CD8-positive, alpha-beta memory T cell (primary cell): ENCODE measurements around the gene NR5A1. TPM values are rescaled to one million over a fixed set of nuclear protein-coding genes. Genes with fewer than 3 reads are reported as not detected.

Source experiments
- CTCF ChIA-PET: fragments of 350-600 bp; sonication (Branson Sonifier 250); formaldehyde crosslinking; loops from one replicate; lab custom pipeline; 2021; ENCODE audit warnings: antibody characterized with exemption; lab: Charles Lee
- POLR2A ChIA-PET: fragments of 350-600 bp; sonication (Branson Sonifier 250); formaldehyde crosslinking; loops from one replicate; lab custom pipeline; 2021; ENCODE audit warnings: antibody characterized with exemption; lab: Charles Lee
- DNase-seq, 5 donors: peaks; one replicate each; pipeline versions ENCODE4 v3.0.0 to v3.0.0-alpha.2; 2020 to 2022; ENCODE audit warnings: mixed read lengths in 1 of 5
- H3K27ac ChIP-seq: one replicate; pipeline ENCODE4 v1.7.0; 2013; ENCODE audit warnings: low read depth, mild to moderate bottlenecking, low read length, moderate library complexity
- H3K27me3 ChIP-seq: 2 replicates; pipeline ENCODE4 v1.7.0; 2013; ENCODE audit warnings: low read length, mild to moderate bottlenecking; ENCODE audit not compliant: insufficient read depth, poor library complexity, severe bottlenecking
- H3K36me3 ChIP-seq: 2 replicates; pipeline ENCODE4 v1.7.0; 2013; ENCODE audit warnings: mild to moderate bottlenecking, low read length, moderate library complexity; ENCODE audit not compliant: insufficient read depth
- H3K4me1 ChIP-seq: 2 replicates; pipeline ENCODE4 v1.7.0; 2013; ENCODE audit warnings: mild to moderate bottlenecking, low read length, moderate library complexity; ENCODE audit not compliant: insufficient read depth
- H3K4me3 ChIP-seq: 2 replicates; pipeline ENCODE4 v1.7.0; 2013; ENCODE audit warnings: mild to moderate bottlenecking, low read length
- H3K9me3 ChIP-seq: 2 replicates; pipeline ENCODE4 v1.7.0; 2013; ENCODE audit warnings: mild to moderate bottlenecking, low read length
- H3K27ac Mint-ChIP-seq, 8 donors: one replicate each; pipeline ENCODE4 v1.8.0; 2020 to 2021; ENCODE audit warnings: mixed read lengths in 8 of 8, mild to moderate bottlenecking in 6 of 8, inconsistent platforms in 3 of 8, moderate library complexity in 3 of 8
- H3K27me3 Mint-ChIP-seq, 2 donors: one replicate each; pipeline ENCODE4 v1.8.0; 2020 to 2021; ENCODE audit warnings: mixed read lengths in 2 of 2, mild to moderate bottlenecking in 1 of 2, moderate library complexity in 1 of 2
- H3K36me3 Mint-ChIP-seq, 3 donors: one replicate each; pipeline ENCODE4 v1.8.0; 2020 to 2021; ENCODE audit warnings: mixed read lengths in 3 of 3, inconsistent platforms in 1 of 3, mild to moderate bottlenecking in 1 of 3
- H3K4me1 Mint-ChIP-seq, 3 donors: one replicate each; pipeline ENCODE4 v1.8.0; 2020 to 2021; ENCODE audit warnings: mixed read lengths in 3 of 3, inconsistent platforms in 1 of 3, mild to moderate bottlenecking in 1 of 3
- H3K4me3 Mint-ChIP-seq, 7 donors: one replicate each; pipeline ENCODE4 v1.8.0; 2020 to 2021; ENCODE audit warnings: mixed read lengths in 7 of 7, mild to moderate bottlenecking in 6 of 7, moderate library complexity in 4 of 7, inconsistent platforms in 2 of 7
- H3K9me3 Mint-ChIP-seq, 5 donors: one replicate each; pipeline ENCODE4 v1.8.0; 2020 to 2022; ENCODE audit warnings: mixed read lengths in 5 of 5, mild to moderate bottlenecking in 3 of 5, moderate library complexity in 2 of 5, inconsistent platforms in 1 of 5
- polyA plus RNA-seq: library from polyadenylated mRNA; unstranded; fragments of 300-500 nt; fragmentation: Illumina TruSeq; gene quantifications from one replicate; pipeline ENCODE4 v1.2.3, GENCODE V29; 2021
- total RNA-seq, 2 experiments: library from RNA; stranded (reverse); gene quantifications; one replicate each; pipeline ENCODE4 v1.2.3, GENCODE V29; 2021

NR5A1 gene
- total RNA-seq = not detected
- not detected for polyA plus RNA-seq

DNA sequence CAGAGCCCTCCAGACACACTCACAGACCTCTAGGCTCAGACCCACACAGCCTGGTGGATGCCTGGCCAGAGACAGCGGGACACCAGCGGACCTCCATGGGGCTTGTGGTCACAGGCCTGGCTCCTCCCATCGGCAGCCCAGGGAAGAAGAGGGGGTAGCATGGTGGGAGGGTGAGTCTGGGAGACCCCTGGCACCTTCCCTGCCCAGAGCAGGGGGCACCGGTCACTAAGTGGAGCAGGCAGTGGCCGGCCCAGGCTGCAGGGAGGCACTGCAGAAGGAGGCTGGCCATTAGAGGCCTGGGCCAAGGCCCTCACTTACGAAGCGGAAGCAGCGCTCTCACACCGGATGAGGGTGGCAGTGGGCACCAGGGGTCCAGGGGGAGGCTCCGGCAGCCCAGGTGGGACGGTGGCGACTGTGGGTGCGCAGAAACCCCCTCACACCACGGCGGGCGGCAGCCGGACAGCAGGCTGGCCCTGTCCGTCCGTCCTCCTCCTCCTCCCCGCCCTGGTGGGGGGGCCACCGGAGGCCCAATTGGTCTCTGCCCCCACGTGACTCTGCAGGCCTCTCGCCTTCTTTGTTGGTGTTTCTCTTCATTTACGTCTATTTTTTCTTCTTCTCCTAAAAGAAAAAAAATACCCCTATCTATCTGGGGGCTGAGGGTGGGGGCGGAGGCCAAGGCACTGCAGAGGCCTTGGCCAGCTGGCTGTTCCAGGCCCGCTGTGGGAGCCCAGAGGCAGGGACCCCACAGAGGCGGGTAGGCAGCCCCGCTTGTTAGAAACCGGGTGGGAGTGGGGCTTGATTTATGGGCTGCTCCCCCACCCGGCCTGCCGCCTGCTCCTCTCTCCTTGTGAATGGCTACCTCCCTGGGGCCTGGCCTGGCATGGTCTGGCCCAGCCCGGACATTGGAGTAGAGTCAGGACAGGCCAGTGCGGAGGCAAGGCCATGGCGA is at the start of gene NR5A1:
Gene NR5A1, minus strand, starts transcription at position 469 of the 949 bp plus-strand sequence. CDS start 4,004 bp downstream, outside the sequence.
- H3K4me3 Mint-ChIP-seq = no peak within 1 kb of the TSS
- H3K9me3 ChIP-seq = no peaks in the 10 kb centered on the region
- CTCF ChIA-PET = no interaction called here

GRCh38 chr9:124555043-124555442 is 47.8 kb upstream of the NR5A1 start:
- ChIA-PET POLR2A (interaction anchor here (0.5 kb wide), 1 partner anchor 214 kb away, joined by 3 read pairs; no protein-coding TSS in a partner anchor), CTCF (no interaction called here)
- no peaks in the 10 kb centered on the region for H3K27me3 ChIP-seq
- H3K4me1 ChIP-seq = peaks cover 6% of the 10 kb centered on the region
- H3K36me3 ChIP-seq = no peaks in the 10 kb centered on the region
- Mint-ChIP-seq H3K27me3 (peaks cover 0 to 19% of the 10 kb centered on the region in 2 donors), H3K4me3 (no peak overlapping the region), H3K27ac (no peak overlapping the region), H3K36me3 (no peaks in the 10 kb centered on the region), H3K9me3 (no peaks in the 10 kb centered on the region), H3K4me1 (no peaks in the 10 kb centered on the region)
- DNase-seq = no peak
- H3K9me3 ChIP-seq = no peaks in the 10 kb centered on the region
- no peak overlapping the region for H3K4me3 ChIP-seq
- H3K27ac ChIP-seq = no peak overlapping the region

More for the DNA sequence above, at the start of gene NR5A1:
- peaks cover 21 to 24% of the 10 kb centered on the region in 2 donors for H3K27me3 Mint-ChIP-seq
- H3K27ac Mint-ChIP-seq = no peak within 1 kb of the TSS
- peaks cover 14% of the 10 kb centered on the region for H3K27me3 ChIP-seq
- H3K9me3 Mint-ChIP-seq = no peaks in the 10 kb centered on the region
- POLR2A ChIA-PET = no interaction called here
- peaks cover 4% of the 10 kb centered on the region for H3K4me1 ChIP-seq
- no peak for DNase-seq
- no peak within 1 kb of the TSS for H3K4me3 ChIP-seq
- H3K36me3 ChIP-seq = no peaks in the 10 kb centered on the region
- H3K36me3 Mint-ChIP-seq = no peaks in the 10 kb centered on the region
- no peak within 1 kb of the TSS for H3K27ac ChIP-seq
- H3K4me1 Mint-ChIP-seq = peaks cover 3 to 10% (median 6%) of the 10 kb centered on the region in 3 donors

- H3K9me3 Mint-ChIP-seq = no peaks in the 10 kb centered on the region
- H3K27me3 ChIP-seq = no peaks in the 10 kb centered on the region
Observed at GRCh38 chr9:124553738-124554137, 46.5 kb upstream of the NR5A1 start.

DNA sequence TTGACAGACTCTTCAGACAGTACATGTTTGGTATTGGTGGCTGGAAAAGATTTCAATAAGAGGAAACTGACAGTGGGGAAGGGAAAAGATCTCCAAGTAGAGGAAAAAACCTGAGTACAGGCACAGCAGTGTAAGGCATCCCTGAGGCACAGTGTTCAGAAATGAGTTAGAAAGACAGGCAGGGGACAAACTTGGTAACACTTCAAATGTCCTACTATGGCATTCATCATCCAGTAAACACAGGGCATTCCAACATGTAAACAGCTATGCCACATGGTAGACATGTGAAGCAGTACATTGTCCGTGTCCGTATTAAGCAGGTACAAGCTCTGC is 45.0 kb upstream of the NR5A1 start:
- ChIA-PET CTCF (interaction anchor here (0.8 kb wide), 1 partner anchor 9 kb away, joined by 3 read pairs; no protein-coding TSS in a partner anchor), POLR2A (no interaction called here)
- Mint-ChIP-seq H3K27ac (no peak overlapping the region), H3K27me3 (peaks cover 0 to 19% of the 10 kb centered on the region in 2 donors), H3K36me3 (no peaks in the 10 kb centered on the region), H3K4me1 (no peaks in the 10 kb centered on the region), H3K4me3 (no peak overlapping the region), H3K9me3 (no peaks in the 10 kb centered on the region)
- DNase-seq = no peak
- H3K27me3 ChIP-seq = no peaks in the 10 kb centered on the region
- no peak overlapping the region for H3K4me3 ChIP-seq
- H3K27ac ChIP-seq = no peak overlapping the region
- no peaks in the 10 kb centered on the region for H3K36me3 ChIP-seq
- H3K9me3 ChIP-seq = no peaks in the 10 kb centered on the region
- H3K4me1 ChIP-seq = peaks cover 6% of the 10 kb centered on the region

More at GRCh38 chr9:124553738-124554137, 46.5 kb upstream of the NR5A1 start:
- H3K36me3 Mint-ChIP-seq = no peaks in the 10 kb centered on the region
- ChIA-PET POLR2A (no interaction called here), CTCF (no interaction called here)
- no peak for DNase-seq
- H3K27ac ChIP-seq = no peak overlapping the region
- peaks cover 0 to 19% of the 10 kb centered on the region in 2 donors for H3K27me3 Mint-ChIP-seq
- H3K4me1 ChIP-seq = peaks cover 6% of the 10 kb centered on the region
- no peak overlapping the region for H3K4me3 ChIP-seq
- no peaks in the 10 kb centered on the region for H3K4me1 Mint-ChIP-seq
- H3K36me3 ChIP-seq = no peaks in the 10 kb centered on the region
- H3K27ac Mint-ChIP-seq = no peak overlapping the region
- H3K4me3 Mint-ChIP-seq = no peak overlapping the region
- no peaks in the 10 kb centered on the region for H3K9me3 ChIP-seq

GRCh38 chr9:124551472-124552272 is 44.5 kb upstream of the NR5A1 start:
- H3K4me3 ChIP-seq = no peak overlapping the region
- H3K27me3 ChIP-seq = no peaks in the 10 kb centered on the region
- H3K9me3 ChIP-seq = no peaks in the 10 kb centered on the region
- CTCF ChIA-PET = interaction anchor here (0.8 to 1.1 kb wide), 2 partner anchors 10 to 14 kb away, joined by 3 read pairs; no protein-coding TSS in a partner anchor
- POLR2A ChIA-PET = no interaction called here
- Mint-ChIP-seq H3K9me3 (no peaks in the 10 kb centered on the region), H3K4me1 (no peaks in the 10 kb centered on the region), H3K27ac (no peak overlapping the region), H3K4me3 (no peak overlapping the region), H3K27me3 (peaks cover 0 to 21% of the 10 kb centered on the region in 2 donors), H3K36me3 (no peaks in the 10 kb centered on the region)
- peak in 1 of 5 donors; percentile 7 for DNase-seq
- H3K36me3 ChIP-seq = no peaks in the 10 kb centered on the region
- no peak overlapping the region for H3K27ac ChIP-seq
- H3K4me1 ChIP-seq = peaks cover 6% of the 10 kb centered on the region

- H3K27me3 Mint-ChIP-seq = peaks cover 0 to 18% of the 10 kb centered on the region in 2 donors
- no peaks in the 10 kb centered on the region for H3K27me3 ChIP-seq
Observed at GRCh38 chr9:124550072-124550471, 42.9 kb upstream of the NR5A1 start.

DNA sequence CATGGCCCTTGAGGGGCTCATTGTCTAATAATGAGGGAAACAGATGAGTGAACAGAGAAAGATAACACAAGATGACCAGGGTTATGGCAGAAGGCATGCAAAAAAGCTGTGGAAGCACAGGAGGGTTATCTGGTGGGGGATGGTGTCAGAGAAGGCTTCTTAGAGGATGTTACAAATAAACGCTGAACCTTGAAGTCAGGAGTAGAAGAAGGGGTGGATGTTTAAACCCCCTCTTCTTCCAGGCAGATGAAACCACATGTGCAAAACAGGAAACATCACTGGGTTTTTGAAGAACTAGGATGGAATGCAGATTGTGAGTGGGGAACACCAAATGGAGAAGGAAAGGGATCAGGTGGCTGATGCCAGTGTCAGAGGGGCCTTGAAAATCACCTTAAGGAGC is 41.8 kb upstream of the NR5A1 start:
- Histone ChIP-seq H3K4me1 (peaks cover 6% of the 10 kb centered on the region), H3K36me3 (no peaks in the 10 kb centered on the region), H3K27me3 (no peaks in the 10 kb centered on the region), H3K9me3 (no peaks in the 10 kb centered on the region), H3K27ac (no peak overlapping the region), H3K4me3 (no peak overlapping the region)
- no peak for DNase-seq
- Mint-ChIP-seq H3K27me3 (peaks cover 0 to 20% of the 10 kb centered on the region in 2 donors), H3K9me3 (no peaks in the 10 kb centered on the region), H3K4me1 (no peaks in the 10 kb centered on the region), H3K27ac (no peak overlapping the region), H3K4me3 (no peak overlapping the region), H3K36me3 (no peaks in the 10 kb centered on the region)
- CTCF ChIA-PET = interaction anchor here (2.4 kb wide), 1 partner anchor 18 kb away, joined by 5 read pairs; no protein-coding TSS in a partner anchor
- POLR2A ChIA-PET = no interaction called here

More at GRCh38 chr9:124550072-124550471, 42.9 kb upstream of the NR5A1 start:
- H3K4me3 ChIP-seq = no peak overlapping the region
- Mint-ChIP-seq H3K27ac (no peak overlapping the region), H3K9me3 (no peaks in the 10 kb centered on the region), H3K4me3 (no peak overlapping the region), H3K4me1 (no peaks in the 10 kb centered on the region), H3K36me3 (no peaks in the 10 kb centered on the region)
- H3K4me1 ChIP-seq = peaks cover 6% of the 10 kb centered on the region
- CTCF ChIA-PET = interaction anchor here (2.4 kb wide), 1 partner anchor 17 kb away, joined by 5 read pairs; no protein-coding TSS in a partner anchor
- no peak overlapping the region for H3K27ac ChIP-seq
- DNase-seq = no peak
- POLR2A ChIA-PET = no interaction called here
- no peaks in the 10 kb centered on the region for H3K36me3 ChIP-seq
- no peaks in the 10 kb centered on the region for H3K9me3 ChIP-seq
